Stimulated activated CD8-positive, alpha-beta memory T cell treated with anti-CD3 and anti-CD28 coated beads, Interleukin-15, amount 100 ng/mL, for 1 hour (primary cell): ENCODE results near the gene TP53TG5.

Experiments
- DNase-seq: peaks from one replicate; pipeline ENCODE4 v3.0.0-alpha.2; 2020; ENCODE audit warnings: low read depth

The TP53TG5 gene

GRCh38 chr20:45345104-45345936, 32.8 kb downstream of the TP53TG5 start:
- DNase-seq, result no peak

GRCh38 chr20:45344168-45344860, 33.8 kb downstream of the TP53TG5 start:
- no peak for DNase-seq

- DNase-seq, result no peak
Measured at GRCh38 chr20:45343532-45344167, 34.5 kb downstream of the TP53TG5 start.

- no peak for DNase-seq
Measured at GRCh38 chr20:45342855-45343531, 35.1 kb downstream of the TP53TG5 start.

- DNase-seq, result no peak
Measured at GRCh38 chr20:45341939-45342854, 35.9 kb downstream of the TP53TG5 start.

GRCh38 chr20:45341579-45341938, 36.6 kb downstream of the TP53TG5 start:
- DNase-seq, result no peak

- no peak for DNase-seq
Measured at GRCh38 chr20:45340951-45341350, 37.2 kb downstream of the TP53TG5 start.

GRCh38 chr20:45340236-45340847, 37.8 kb downstream of the TP53TG5 start:
- no peak for DNase-seq

GRCh38 chr20:45339799-45340198, 38.3 kb downstream of the TP53TG5 start:
- no peak for DNase-seq

GRCh38 chr20:45339084-45339483, 39.0 kb downstream of the TP53TG5 start:
- DNase-seq, result no peak

- DNase-seq, result no peak
Measured at GRCh38 chr20:45338121-45339030, 39.7 kb downstream of the TP53TG5 start.

GRCh38 chr20:45337367-45338120, 40.6 kb downstream of the TP53TG5 start:
- no peak for DNase-seq

- no peak for DNase-seq
Measured at GRCh38 chr20:45336530-45337366, 41.4 kb downstream of the TP53TG5 start.

GRCh38 chr20:45330476-45330875, 47.6 kb downstream of the TP53TG5 start:
- DNase-seq, result no peak

GRCh38 chr20:45329497-45330319, 48.4 kb downstream of the TP53TG5 start:
- DNase-seq, result no peak

- no peak for DNase-seq
Measured at GRCh38 chr20:45328451-45328850, 49.7 kb downstream of the TP53TG5 start.

- no peak for DNase-seq
Measured at GRCh38 chr20:45325371-45325770, 52.8 kb downstream of the TP53TG5 start.
